ENCODE data around the gene CREBBP.

CREBBP gene

DNA sequence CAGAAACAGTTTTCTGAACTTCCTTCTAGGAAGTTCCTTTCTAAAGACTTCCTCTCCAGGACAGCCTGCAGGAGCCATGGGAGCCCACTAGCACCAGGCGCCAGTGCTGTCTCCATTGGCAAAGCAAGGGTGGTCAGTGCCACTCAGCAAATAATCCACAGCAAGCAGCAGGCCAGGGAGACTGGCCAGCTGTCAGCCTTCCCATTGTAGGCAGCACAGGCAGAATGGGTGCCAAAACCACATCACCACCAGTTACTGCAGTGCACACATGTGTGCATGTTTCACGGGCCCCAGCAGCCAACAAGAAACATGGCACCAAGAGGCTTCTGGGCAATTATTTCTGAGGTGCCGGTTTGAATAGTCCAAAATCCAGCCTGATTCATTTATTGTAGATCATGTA lies 199.3 kb downstream of the CREBBP start:
- DNase-seq (ENCODE audit: low spot score) (no peak), ATAC-seq (ENCODE audit: low read depth) (no peak)
- Histone ChIP-seq H3K27ac (ENCODE audit: poor library complexity, severe bottlenecking) (no peak overlapping the region), H3K36me3 (ENCODE audit: low read depth) (peaks cover 74% of the 10 kb centered on the region), H3K4me3 (ENCODE audit: severe bottlenecking) (no peak overlapping the region), H3K4me1 (ENCODE audit: insufficient read depth, poor library complexity, severe bottlenecking) (no peaks in the 10 kb centered on the region), H3K9me3 (ENCODE audit: severe bottlenecking) (no peaks in the 10 kb centered on the region), H3K27me3 (ENCODE audit: insufficient read depth, poor library complexity, severe bottlenecking) (no peaks in the 10 kb centered on the region)
- TF ChIP-seq, protein P1, sequence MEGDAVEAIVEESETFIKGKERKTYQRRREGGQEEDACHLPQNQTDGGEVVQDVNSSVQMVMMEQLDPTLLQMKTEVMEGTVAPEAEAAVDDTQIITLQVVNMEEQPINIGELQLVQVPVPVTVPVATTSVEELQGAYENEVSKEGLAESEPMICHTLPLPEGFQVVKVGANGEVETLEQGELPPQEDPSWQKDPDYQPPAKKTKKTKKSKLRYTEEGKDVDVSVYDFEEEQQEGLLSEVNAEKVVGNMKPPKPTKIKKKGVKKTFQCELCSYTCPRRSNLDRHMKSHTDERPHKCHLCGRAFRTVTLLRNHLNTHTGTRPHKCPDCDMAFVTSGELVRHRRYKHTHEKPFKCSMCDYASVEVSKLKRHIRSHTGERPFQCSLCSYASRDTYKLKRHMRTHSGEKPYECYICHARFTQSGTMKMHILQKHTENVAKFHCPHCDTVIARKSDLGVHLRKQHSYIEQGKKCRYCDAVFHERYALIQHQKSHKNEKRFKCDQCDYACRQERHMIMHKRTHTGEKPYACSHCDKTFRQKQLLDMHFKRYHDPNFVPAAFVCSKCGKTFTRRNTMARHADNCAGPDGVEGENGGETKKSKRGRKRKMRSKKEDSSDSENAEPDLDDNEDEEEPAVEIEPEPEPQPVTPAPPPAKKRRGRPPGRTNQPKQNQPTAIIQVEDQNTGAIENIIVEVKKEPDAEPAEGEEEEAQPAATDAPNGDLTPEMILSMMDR (IDR thresholded peaks at IDR 0.05; ENCODE audit: poor library complexity, severe bottlenecking): no peak

DNA sequence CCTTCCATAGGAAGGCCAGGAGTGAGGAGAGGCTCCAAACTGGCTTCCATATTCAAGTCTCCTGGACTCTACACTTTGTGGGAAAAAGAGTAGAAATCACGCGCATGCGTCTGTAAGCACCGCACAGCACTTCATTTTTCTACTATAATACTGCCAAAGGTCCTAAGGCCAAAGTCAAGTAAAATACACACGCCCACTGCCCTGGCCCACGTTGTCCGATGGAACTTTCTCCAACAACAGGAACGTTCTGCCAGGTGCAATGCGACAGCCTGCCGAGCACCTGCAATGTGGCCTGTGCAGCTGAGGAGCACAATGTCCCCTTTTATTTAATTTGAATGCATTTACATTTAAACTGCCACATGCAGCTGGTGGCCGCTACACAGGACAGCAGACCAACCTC lies 202.5 kb downstream of the CREBBP start:
- Histone ChIP-seq H3K27me3 (ENCODE audit: insufficient read depth, poor library complexity, severe bottlenecking) (no peaks in the 10 kb centered on the region), H3K36me3 (ENCODE audit: low read depth) (peaks cover 73% of the 10 kb centered on the region), H3K27ac (ENCODE audit: poor library complexity, severe bottlenecking) (no peak overlapping the region), H3K4me3 (ENCODE audit: severe bottlenecking) (no peak overlapping the region), H3K9me3 (ENCODE audit: severe bottlenecking) (no peaks in the 10 kb centered on the region), H3K4me1 (ENCODE audit: insufficient read depth, poor library complexity, severe bottlenecking) (no peaks in the 10 kb centered on the region)
- ATAC-seq (ENCODE audit: low read depth) (no peak), DNase-seq (ENCODE audit: low spot score) (no peak)
- TF ChIP-seq, protein P1 (IDR thresholded peaks at IDR 0.05; ENCODE audit: poor library complexity, severe bottlenecking): no peak

DNA sequence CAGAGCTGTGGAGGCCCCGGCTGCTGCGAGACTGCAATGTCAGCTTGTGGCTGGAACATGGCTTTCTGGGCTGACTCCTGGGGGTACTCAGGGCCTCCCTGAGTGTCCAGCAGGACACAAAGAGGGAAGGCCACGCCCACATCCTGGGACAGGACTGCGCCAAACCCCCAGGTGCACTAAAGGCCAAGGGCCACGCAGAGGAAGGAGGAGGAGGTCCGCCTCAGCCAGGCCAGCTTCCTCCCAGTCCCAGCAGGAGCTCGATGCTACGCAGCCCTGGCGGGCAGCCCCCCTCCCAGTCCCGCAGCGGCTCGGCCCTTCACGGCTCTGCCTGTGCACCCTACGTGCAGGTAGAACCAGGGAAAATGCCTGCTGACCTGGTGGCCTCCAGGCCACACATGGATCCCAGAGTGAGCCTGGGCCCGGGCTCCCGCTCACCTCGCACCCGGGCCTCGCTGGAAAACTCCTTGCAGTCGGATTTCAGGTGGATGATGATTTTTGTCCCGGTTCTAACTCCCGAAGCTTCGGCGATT lies 204.8 kb downstream of the CREBBP start:
- ATAC-seq (ENCODE audit: low read depth): no peak

More for the DNA sequence above, 204.8 kb downstream of the CREBBP start:
- H3K4me1 ChIP-seq (ENCODE audit: insufficient read depth, poor library complexity, severe bottlenecking): no peaks in the 10 kb centered on the region
- peaks cover 65% of the 10 kb centered on the region for H3K36me3 ChIP-seq (ENCODE audit: low read depth)
- H3K9me3 ChIP-seq (ENCODE audit: severe bottlenecking): no peaks in the 10 kb centered on the region
- no peaks in the 10 kb centered on the region for H3K27me3 ChIP-seq (ENCODE audit: insufficient read depth, poor library complexity, severe bottlenecking)
- DNase-seq (ENCODE audit: low spot score): no peak
- H3K4me3 ChIP-seq (ENCODE audit: severe bottlenecking): no peak overlapping the region
- no peak overlapping the region for H3K27ac ChIP-seq (ENCODE audit: poor library complexity, severe bottlenecking)
- TF ChIP-seq, protein P1 (IDR thresholded peaks at IDR 0.05; ENCODE audit: poor library complexity, severe bottlenecking): no peak

All from RWPE2 (cell line).